Activated CD4-positive, alpha-beta T cell treated with anti-CD3 and anti-CD28 coated beads for 1 hour (primary cell): ENCODE results near the gene IER3.
"Not testable (repeated sequence)": the region's sequence is repeated elsewhere in the genome, so short reads cannot be mapped to it uniquely, and the experiment has no call there.

ENCODE experiments used
- DNase-seq: peaks from one replicate; pipeline ENCODE4 v3.0.0-alpha.2; 2020

Gene IER3

GRCh38 chr6:30767944-30768301, 23.6 kb upstream of the IER3 start:
- no peak for DNase-seq

DNA sequence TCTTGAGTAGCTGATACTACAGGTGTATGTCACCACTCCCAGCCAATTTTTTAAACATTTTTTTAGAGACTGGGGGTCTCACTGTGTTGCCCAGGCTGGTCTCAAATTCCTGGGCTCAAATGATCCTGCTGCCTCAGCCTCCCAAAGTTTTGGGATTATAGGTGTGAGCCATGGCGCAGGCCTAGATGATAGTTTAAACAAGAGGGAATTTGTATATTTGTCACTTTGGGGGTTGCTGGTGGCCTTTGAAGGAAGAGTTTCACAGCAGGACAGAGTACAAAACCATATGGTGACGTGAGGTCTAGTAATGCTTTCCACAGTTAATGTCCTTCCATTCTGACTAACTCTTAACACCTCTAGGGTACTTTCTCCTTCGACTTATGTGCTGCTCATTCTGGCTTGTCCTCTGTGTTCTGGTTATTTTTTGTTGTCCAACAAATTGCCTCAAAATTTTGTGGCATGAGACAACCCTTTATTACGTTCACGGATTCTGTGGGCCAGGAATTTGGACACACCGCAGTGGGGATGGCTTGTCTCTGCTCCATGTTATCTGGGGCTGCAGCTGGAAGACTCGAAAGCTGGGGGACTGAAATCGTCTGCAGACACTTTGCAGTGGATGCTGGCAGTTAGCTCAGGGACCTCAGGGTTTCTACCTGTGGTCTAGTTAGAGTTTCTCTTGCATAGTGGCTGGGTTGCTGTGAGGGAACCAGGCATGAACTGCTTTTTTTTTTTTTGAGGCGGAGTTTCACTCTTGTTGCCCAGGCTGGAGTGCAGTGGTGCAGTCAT, 23.0 kb upstream of the IER3 start:
- DNase-seq, result no peak

GRCh38 chr6:30766461-30767157, 22.3 kb upstream of the IER3 start:
- DNase-seq, result no peak

DNA sequence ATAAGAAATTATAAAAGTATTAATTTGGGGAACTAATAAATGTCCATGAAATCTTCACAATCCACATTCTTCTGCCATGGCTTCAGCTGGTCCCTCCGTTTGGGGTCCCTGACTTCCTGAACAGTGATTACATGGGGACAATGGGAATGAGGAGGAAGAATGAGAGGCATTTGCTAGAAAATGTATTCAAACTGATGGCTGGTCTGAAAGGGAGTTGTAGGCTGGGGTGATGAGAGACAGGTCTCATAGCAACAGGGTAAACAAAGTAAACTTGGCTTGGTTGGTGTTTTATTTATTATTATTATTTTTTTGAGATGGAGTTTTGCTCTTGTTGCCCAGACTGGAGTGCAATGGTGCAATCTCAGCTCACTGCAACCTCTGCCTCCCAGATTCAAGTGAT, 21.1 kb upstream of the IER3 start:
- not testable (repeated sequence) for DNase-seq

DNA sequence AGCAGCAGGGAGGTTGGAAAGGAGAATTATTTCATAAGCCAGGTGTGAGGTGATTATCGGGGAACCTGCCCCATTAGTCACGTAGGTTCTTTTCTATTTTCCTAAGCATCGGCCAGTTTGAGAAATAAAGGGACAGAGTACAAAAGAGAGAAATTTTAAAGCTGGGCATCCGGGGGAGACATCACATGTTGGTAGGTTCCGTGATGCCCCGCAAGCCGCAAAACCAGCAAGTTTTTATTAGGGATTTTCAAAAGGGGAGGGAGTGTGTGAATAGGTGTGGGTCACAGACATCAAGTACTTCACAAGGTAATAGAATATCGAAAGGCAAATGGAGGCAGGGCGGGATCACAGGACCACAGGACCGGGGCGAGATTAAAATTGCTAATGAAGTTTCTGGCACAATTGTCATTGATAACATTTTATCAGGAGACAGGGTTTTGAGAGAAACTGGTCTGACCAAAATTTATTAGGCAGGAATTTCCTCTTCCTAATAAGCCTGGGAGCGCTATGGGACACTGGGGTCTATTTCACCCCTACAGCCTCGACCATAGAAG, 20.2 kb upstream of the IER3 start:
- DNase-seq, result not testable (repeated sequence)

DNA sequence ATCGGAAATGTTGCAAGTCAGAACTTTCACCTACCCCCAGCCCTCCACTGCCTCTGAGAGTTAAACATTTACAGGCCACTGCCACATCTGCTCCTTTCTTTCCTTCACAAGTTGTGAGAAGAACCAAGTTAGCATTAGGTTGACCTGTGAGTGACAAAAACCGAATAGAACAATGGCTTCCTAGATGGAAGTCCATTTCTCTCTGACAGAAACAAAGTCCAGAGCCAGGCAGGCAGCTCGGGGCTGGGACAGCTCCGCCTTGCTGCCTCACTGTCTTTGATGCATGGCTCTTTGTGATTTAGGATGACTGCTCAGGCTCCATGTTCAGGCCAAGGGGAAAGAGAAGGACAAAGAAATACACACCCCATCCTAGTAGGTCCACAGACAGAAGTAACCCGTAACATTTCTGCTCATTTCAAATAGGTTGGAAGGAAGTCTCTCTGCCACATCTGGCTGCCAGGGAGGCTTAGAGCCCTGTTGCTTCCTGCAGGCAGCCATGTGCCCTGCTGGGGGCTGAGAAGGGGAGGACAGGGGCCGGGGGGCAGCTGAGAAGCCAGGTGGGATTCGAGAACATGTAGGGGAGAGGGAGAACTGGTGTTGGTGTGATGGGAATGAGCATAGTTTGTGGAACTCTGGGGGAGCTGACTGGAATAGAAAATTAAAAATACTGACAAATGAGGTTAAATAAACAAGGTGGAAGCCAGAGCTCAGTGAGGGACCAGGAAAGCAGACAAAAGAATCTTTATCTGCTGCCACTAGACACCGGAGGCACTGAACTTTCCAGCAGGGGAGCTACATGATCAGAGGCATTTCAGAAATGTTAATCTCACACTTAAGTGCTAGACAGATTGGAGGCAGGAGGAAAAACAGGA, 19.5 kb upstream of the IER3 start:
- no peak for DNase-seq

DNA sequence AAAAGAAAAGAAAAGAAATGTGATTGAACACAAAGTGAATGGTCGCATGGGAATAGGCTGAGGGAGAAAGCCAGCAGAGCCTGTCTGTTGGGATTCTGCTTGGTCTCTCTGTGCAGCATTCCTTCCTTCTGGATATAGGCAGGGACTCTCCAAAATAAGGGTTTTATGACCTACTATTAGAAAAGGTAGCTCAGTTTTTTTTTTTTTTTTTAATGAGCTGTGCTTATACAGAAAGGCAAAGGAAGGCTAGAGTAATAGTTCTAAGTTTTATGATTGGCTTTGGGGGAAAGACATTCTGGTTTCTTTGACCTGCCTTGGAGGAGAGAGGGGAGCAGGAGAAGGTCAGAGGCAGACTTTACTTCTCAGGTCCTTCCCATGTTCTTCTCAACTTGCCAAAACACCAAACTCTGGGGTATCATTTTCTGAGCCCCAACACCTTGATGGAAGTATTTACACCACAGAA, 18.8 kb upstream of the IER3 start:
- no peak for DNase-seq

DNA sequence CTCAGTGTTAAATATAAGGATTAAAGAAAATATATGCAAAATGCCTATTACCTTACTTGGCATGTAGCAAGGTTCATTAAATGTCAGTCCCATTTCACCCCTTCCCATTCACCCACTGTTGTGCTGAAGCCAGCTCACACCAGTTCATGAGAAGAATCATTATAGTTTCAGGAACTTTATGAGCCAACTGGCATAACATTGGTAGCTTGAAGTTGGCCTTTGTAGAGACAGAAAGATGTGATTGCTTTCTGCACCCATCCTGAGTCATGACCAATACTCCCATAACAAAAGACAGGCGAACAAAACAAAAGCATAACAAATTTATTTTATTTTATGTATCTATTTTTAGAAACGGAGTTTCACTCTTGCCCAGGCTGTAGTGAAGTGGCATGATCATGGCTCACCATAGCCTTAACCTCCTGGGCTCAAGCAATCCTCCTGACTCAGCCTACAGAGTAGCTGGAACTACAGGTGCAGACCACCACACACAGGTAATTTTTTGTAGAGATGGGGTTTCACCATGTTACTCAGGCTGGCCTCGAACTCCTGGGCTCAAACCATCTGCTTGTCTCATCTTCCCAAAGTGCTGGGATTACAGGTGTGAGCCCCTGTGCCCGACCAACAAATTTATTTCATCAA, 17.6 kb upstream of the IER3 start:
- no peak for DNase-seq

GRCh38 chr6:30760549-30760948, 16.2 kb upstream of the IER3 start:
- DNase-seq, result no peak

DNA sequence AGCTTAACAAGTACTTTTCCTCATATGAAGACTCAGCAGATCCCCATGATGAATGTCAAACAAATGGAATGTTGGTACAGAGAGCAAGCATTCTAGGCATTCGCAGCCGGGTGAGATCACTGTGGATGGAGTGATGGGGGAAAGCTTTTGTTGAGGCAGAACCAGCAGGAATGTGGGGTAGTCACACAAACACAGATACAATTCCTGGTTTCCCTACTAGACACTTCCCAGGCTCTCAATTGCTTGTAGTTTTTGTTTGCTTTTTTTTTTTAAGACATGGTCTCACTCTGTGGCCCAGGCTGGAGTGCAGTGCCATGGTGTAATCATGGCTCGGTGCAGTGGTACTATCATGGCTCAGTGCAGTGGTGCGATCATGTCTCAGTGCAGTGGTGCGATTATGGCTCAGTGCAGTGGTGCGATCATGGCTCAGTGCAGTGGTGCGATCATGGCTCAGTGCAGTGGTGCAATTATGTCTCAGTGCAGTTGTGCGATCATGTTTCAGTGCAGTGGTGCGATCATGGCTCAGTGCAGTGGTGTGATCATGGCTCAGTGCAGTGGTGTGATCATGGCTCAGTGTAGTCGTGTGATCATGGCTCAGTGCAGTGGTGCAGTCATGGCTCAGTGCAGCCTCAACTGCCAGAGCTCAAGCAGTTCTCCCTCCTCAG, 15.4 kb upstream of the IER3 start:
- DNase-seq, result no peak

- DNase-seq, result no peak
Observed at GRCh38 chr6:30757261-30757904, 13.0 kb upstream of the IER3 start.

- not testable (repeated sequence) for DNase-seq
Observed at GRCh38 chr6:30756405-30757003, 12.2 kb upstream of the IER3 start.

DNA sequence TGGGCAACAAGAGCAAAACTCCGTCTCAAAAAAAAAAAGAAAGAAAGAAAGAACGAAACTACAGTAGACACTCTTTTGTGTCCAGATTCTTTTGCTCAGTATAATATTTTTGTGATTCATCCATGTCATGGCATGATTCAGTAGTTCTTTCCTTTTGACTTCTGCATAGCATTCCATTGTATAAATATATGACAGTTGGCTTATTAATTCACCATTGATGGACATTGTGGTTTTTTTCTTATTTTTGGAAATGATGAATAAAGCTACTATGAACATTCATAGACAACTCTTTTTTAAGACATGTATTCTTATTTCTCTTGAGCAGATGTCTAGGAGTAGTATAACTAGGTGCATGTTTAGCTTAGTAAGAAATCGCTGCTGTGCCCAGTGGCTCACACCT, 10.3 kb upstream of the IER3 start:
- no peak for DNase-seq

GRCh38 chr6:30752157-30752927, 8.0 kb upstream of the IER3 start:
- no peak for DNase-seq

- DNase-seq, result no peak
Observed at GRCh38 chr6:30750379-30750668, 6.0 kb upstream of the IER3 start.

DNA sequence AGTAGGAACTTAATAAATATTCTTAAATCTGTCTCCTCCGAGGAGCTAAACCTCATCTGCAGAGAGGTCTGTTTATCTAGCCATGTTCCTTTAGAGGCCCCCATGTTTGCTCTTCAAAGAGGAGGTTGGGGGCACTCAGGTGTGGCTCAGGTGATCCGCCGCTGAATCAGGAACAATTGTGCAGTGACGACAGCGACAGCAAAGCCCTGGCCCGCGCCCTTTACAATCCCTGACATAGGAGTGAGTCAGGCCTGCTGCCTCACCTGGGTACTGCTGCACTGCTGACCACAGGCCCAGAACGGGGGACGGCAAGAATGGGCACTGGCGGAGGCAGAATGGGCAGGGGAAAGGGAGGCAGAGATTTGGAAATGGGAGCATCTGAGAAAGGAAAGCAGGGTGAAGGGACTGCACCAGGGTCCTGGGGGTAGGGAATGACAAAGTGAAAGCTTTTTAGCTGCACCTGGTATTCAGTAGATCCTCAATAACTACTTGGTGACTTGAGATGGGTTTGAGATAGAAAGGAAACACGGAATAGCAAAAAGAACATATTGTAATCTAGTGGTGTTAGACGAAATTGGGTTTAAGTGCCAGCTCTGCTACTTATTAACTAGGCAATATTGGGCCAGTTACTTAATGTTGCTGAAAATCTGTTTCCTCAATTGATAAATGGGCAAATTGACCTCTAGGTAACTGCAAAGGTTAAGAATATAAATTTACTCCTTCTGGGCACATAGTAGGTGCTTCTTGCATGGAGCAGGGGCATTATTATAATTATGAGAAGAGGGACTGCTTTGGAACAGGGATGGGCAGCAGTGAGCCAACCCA, 5.4 kb upstream of the IER3 start:
- DNase-seq, result no peak

DNA sequence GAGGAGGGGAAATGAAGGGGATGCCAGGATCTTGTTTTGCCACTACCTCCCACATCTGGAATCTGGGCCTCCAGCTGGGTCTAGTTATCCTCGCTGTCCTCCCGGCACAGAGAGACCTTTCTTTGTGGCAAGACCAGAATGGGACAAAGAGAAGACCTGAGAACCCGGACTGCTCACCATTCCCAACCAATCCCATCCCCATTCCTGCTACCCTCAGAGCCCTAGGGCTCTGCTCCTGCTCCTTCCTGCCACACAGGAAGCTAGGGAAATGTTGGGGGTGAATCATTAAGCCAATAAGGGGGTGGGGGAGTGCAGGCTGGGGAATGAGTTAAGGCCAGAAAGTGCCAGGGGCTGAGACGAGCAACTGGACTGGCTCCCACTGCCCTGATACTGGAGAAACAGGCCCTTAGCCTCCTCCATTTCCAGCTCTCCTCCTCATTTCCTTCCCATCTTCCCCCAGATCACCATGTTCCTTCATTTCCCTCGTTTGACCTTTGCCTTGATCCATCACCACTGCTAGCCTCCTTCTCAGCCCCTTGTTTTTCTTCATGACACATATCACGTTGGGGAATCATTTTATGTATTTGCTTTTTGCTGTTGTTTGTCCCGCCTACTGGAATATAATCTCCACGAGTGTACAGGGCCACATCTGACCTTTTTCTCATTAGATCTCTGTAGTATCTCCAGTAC, 4.6 kb upstream of the IER3 start:
- no peak for DNase-seq

- DNase-seq, result no peak
Observed at GRCh38 chr6:30747902-30748769, 3.8 kb upstream of the IER3 start.
